Endothelial cell of umbilical vein (primary cell): Measurements from ENCODE around the gene CTNNA2. TPM values are rescaled to one million over a fixed set of nuclear protein-coding genes. Genes with fewer than 3 reads are reported as not detected.

Source experiments
- BruUV-seq: library from RNA; stranded (reverse); fragments of 400-500 nt; replicated peaks from 2 replicates; lab custom pipeline; 2021; lab: Mats Ljungman, UMichigan
- CTCF ChIA-PET: fragments of 300-600, 350-600 bp; sonication (Branson Sonifier 250); formaldehyde crosslinking; loops from one replicate; lab custom pipeline; 2021; ENCODE audit warnings: antibody characterized with exemption, inconsistent platforms; lab: Charles Lee
- POLR2A ChIA-PET: fragments of 300-600, 350-600 bp; sonication (Branson Sonifier 250); formaldehyde crosslinking; loops from one replicate; lab custom pipeline; 2021; ENCODE audit warnings: antibody characterized with exemption, inconsistent platforms; lab: Charles Lee
- DNase-seq: peaks from one replicate; pipeline ENCODE4 v3.0.0-alpha.2; 2011; ENCODE audit warnings: low read depth, low spot score
- FAIRE-seq: peaks from 2 replicates; lab custom pipeline; 2011; peaks lifted over from hg19 to GRCh38; lab: Jason Lieb, UNC
- H2AFZ ChIP-seq: 2 replicates; pipeline ENCODE4 v1.6.0; 2012; ENCODE audit warnings: low read depth, low read length, control low read depth, inconsistent platforms
- H3K27ac ChIP-seq: 2 replicates; pipeline ENCODE4 v1.5.1; 2011; ENCODE audit warnings: low read depth, mild to moderate bottlenecking, control low read depth, low read length, moderate library complexity; ENCODE audit not compliant: insufficient read depth
- H3K27me3 ChIP-seq, 2 experiments: 2 replicates each; pipeline versions ENCODE4 v1.6.0 to v1.6.1; 2011; ENCODE audit warnings: low read length in 2 of 2, mixed read lengths in 1 of 2; ENCODE audit not compliant: control insufficient read depth in 2 of 2, insufficient read depth in 2 of 2
- H3K36me3 ChIP-seq, 2 experiments: 2 replicates in 1 of 2; 3 replicates in 1 of 2; pipeline ENCODE4 v1.5.1; 2011; ENCODE audit warnings: low read length in 2 of 2, mild to moderate bottlenecking in 1 of 2, moderate library complexity in 1 of 2; ENCODE audit not compliant: control insufficient read depth in 2 of 2, insufficient read depth in 2 of 2; ENCODE audit errors: extremely low read depth in 1 of 2
- H3K4me1 ChIP-seq: 3 replicates; pipeline ENCODE4 v1.5.1; 2011; ENCODE audit warnings: mild to moderate bottlenecking, low read length; ENCODE audit not compliant: control insufficient read depth, insufficient read depth; ENCODE audit errors: extremely low read depth
- H3K4me2 ChIP-seq: 2 replicates; pipeline ENCODE4 v1.6.1; 2011; ENCODE audit warnings: low read length, control low read depth, mixed read lengths; ENCODE audit not compliant: insufficient read depth
- H3K4me3 ChIP-seq, 3 experiments: fragments of 200-600 bp in 1 of 3; sonication (generic), shearing (Covaris generic) in 1 of 3; replicated peaks in 1 of 3; 2 replicates each; pipeline ENCODE4 v1.5.1; 2011 to 2016; ENCODE audit warnings: control low read depth in 3 of 3, low read length in 3 of 3, mild to moderate bottlenecking in 2 of 3, inconsistent platforms in 1 of 3, low read depth in 1 of 3, moderate library complexity in 1 of 3; ENCODE audit not compliant: insufficient read depth in 1 of 3
- H3K79me2 ChIP-seq: 2 replicates; pipeline ENCODE4 v1.6.0; 2012; ENCODE audit warnings: low read length, inconsistent platforms; ENCODE audit not compliant: control insufficient read depth, insufficient read depth
- H3K9ac ChIP-seq: replicated peaks from 2 replicates; pipeline ENCODE3; 2011; ENCODE audit warnings: low read length, control low read depth; ENCODE audit not compliant: insufficient read depth; ENCODE audit errors: extremely low read depth
- H3K9me1 ChIP-seq: replicated peaks from 3 replicates; pipeline ENCODE4 v1.6.0; 2011; ENCODE audit warnings: mild to moderate bottlenecking, low read length; ENCODE audit not compliant: control insufficient read depth, insufficient read depth; ENCODE audit errors: extremely low read depth
- H3K9me3 ChIP-seq: replicated peaks from 2 replicates; pipeline ENCODE4 v1.5.1; 2012; ENCODE audit warnings: low read length, inconsistent platforms; ENCODE audit not compliant: control insufficient read depth, insufficient read depth
- H4K20me1 ChIP-seq: replicated peaks from 2 replicates; pipeline ENCODE3; 2011; ENCODE audit warnings: mild to moderate bottlenecking, low read length; ENCODE audit not compliant: control insufficient read depth, insufficient read depth; ENCODE audit errors: extremely low read depth
- EZH2 ChIP-seq: IDR thresholded peaks from 2 replicates; pipeline ENCODE4 v1.6.1; 2012; ENCODE audit warnings: borderline replicate concordance, low read depth, mild to moderate bottlenecking, moderate library complexity, low read length, inconsistent platforms; ENCODE audit not compliant: severe bottlenecking
- FOS ChIP-seq: IDR thresholded peaks from 2 replicates; pipeline ENCODE4 v1.6.1; 2011; ENCODE audit warnings: mild to moderate bottlenecking, low read length, moderate library complexity, borderline replicate concordance; ENCODE audit not compliant: insufficient read depth
- GATA2 ChIP-seq: IDR thresholded peaks from 2 replicates; pipeline ENCODE4 v1.7.0; 2011; ENCODE audit warnings: low read depth, mild to moderate bottlenecking, moderate library complexity, mixed read lengths, low read length; ENCODE audit not compliant: insufficient read length, insufficient read depth
- JUN ChIP-seq: IDR thresholded peaks from 2 replicates; pipeline ENCODE4 v1.6.1; 2011; ENCODE audit warnings: borderline replicate concordance, low read depth; ENCODE audit not compliant: insufficient read length, insufficient read depth
- MYC ChIP-seq: IDR thresholded peaks from one replicate; pipeline ENCODE4 v1.6.1; 2011; ENCODE audit warnings: mild to moderate bottlenecking, low read depth, low read length
- POLR2A ChIP-seq: IDR thresholded peaks from 2 replicates; pipeline ENCODE4 v1.6.1; 2012; ENCODE audit warnings: low read depth, mild to moderate bottlenecking, control low read depth, low read length
- POLR2AphosphoS5 ChIP-seq: IDR thresholded peaks from 2 replicates; pipeline ENCODE4 v1.6.1; 2012; ENCODE audit warnings: low read depth, mild to moderate bottlenecking, control low read depth, low read length, moderate library complexity; ENCODE audit not compliant: insufficient read depth
- dilution Hi-C: fragments of 300-500 bp; cut with MboI; formaldehyde crosslinking; loops from one replicate; pipeline ENCODE4 v1.15.0; 2019; ENCODE audit warnings: low sequenced_read_pairs; ENCODE audit not compliant: extremely low pct_ligation_motif_present
- intact Hi-C: fragments of 100-400 bp; cut with micrococcal nuclease; formaldehyde crosslinking; loops from one replicate; pipeline ENCODE4 v1.10.0; 2022
- polyA plus RNA-seq, 4 experiments: library from polyadenylated mRNA; depleted of rRNA in 3 of 4; stranded (reverse) in 3 of 4; unstranded in 1 of 4; fragments of >200 nt; gene quantifications; 2 replicates each; pipeline versions ENCODE4 v1.2.1 to v1.2.3, GENCODE V29; 2011 to 2012; ENCODE audit warnings: missing spikeins in 1 of 4
- total RNA-seq: library from RNA; stranded (reverse); gene quantifications from 2 replicates; pipeline ENCODE4 v1.2.3, GENCODE V29; 2021
- TF ChIP-seq, protein P1 (sequence below), 2 donors: IDR thresholded peaks; 1 replicate in 1 of 2; 2 replicates in 1 of 2; pipeline ENCODE4 v1.5.1; 2011; ENCODE audit warnings: low read length in 2 of 2, mild to moderate bottlenecking in 2 of 2, moderate library complexity in 2 of 2, control low read depth in 1 of 2, inconsistent platforms in 1 of 2, low read depth in 1 of 2; ENCODE audit not compliant: insufficient read depth in 1 of 2; ENCODE audit errors: extremely low read depth in 1 of 2
- TF ChIP-seq, protein P2 (sequence below): IDR thresholded peaks from 2 replicates; pipeline ENCODE4 v1.6.1; 2011; ENCODE audit not compliant: insufficient read depth, insufficient read length

The CTNNA2 gene
- total and polyA plus RNA-seq, 2 donors (not counting 3 experiments of a cell fraction or from before 2014, with no cell fraction given) = not detected

- H3K4me1 ChIP-seq = no peaks in the 10 kb centered on the region
- ChIA-PET CTCF (no interaction called here), POLR2A (no interaction called here)
- DNase-seq = no peak
- no peak overlapping the region for H3K4me3 ChIP-seq
- H4K20me1 ChIP-seq = no peaks in the 10 kb centered on the region
- no peak overlapping the region for H3K4me2 ChIP-seq
- H3K27ac ChIP-seq = no peak overlapping the region
- FAIRE-seq = no peak
- BruUV-seq = no TSS peak
- intact Hi-C loops = no loop called here
- dilution Hi-C loops = no loop called here
- H3K79me2 ChIP-seq = no peaks in the 10 kb centered on the region
- peaks cover 4% of the 10 kb centered on the region for H3K9me3 ChIP-seq
- no peaks in the 10 kb centered on the region for H3K9me1 ChIP-seq
- H2AFZ ChIP-seq = no peak overlapping the region
- TF ChIP-seq JUN (no peak), MYC (no peak), EZH2 (no peak), GATA2 (no peak), FOS (no peak), POLR2AphosphoS5 (no peak), POLR2A (no peak)
- TF ChIP-seq, protein P1, sequence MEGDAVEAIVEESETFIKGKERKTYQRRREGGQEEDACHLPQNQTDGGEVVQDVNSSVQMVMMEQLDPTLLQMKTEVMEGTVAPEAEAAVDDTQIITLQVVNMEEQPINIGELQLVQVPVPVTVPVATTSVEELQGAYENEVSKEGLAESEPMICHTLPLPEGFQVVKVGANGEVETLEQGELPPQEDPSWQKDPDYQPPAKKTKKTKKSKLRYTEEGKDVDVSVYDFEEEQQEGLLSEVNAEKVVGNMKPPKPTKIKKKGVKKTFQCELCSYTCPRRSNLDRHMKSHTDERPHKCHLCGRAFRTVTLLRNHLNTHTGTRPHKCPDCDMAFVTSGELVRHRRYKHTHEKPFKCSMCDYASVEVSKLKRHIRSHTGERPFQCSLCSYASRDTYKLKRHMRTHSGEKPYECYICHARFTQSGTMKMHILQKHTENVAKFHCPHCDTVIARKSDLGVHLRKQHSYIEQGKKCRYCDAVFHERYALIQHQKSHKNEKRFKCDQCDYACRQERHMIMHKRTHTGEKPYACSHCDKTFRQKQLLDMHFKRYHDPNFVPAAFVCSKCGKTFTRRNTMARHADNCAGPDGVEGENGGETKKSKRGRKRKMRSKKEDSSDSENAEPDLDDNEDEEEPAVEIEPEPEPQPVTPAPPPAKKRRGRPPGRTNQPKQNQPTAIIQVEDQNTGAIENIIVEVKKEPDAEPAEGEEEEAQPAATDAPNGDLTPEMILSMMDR (IDR thresholded peaks at IDR 0.05; ENCODE audit: extremely low read depth in 1 of 2, insufficient read depth in 1 of 2, low read depth in 1 of 2, low read length in 2 of 2) = no peak
- TF ChIP-seq, protein P2, sequence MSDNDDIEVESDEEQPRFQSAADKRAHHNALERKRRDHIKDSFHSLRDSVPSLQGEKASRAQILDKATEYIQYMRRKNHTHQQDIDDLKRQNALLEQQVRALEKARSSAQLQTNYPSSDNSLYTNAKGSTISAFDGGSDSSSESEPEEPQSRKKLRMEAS = no peak
- H3K27me3 ChIP-seq = no peaks in the 10 kb centered on the region
- no peaks in the 10 kb centered on the region for H3K36me3 ChIP-seq
- no peak overlapping the region for H3K9ac ChIP-seq
Measured at GRCh38 chr2:80292474-80292873, 779.6 kb downstream of the CTNNA2 start.
